T1000 (cell line): ENCODE results near the gene MATN1.

Experiments
- DNase-seq: peaks from one replicate; lab custom pipeline; 2025; ENCODE audit warnings: mixed read lengths; lab: John Stamatoyannopoulos, UW

Gene MATN1

GRCh38 chr1:30731806-30732276 is 8.5 kb upstream of the MATN1 start:
- DNase-seq: no peak

- no peak for DNase-seq
Measured at GRCh38 chr1:30731109-30731805, 7.9 kb upstream of the MATN1 start.

GRCh38 chr1:30730346-30731108 is 7.1 kb upstream of the MATN1 start:
- DNase-seq: no peak

- DNase-seq: no peak
Measured at GRCh38 chr1:30729901-30730300, 6.5 kb upstream of the MATN1 start.

GRCh38 chr1:30728832-30729638 is 5.7 kb upstream of the MATN1 start:
- no peak for DNase-seq

GRCh38 chr1:30728340-30728739 is 5.0 kb upstream of the MATN1 start:
- DNase-seq: no peak

GRCh38 chr1:30727824-30728223 is 4.4 kb upstream of the MATN1 start:
- no peak for DNase-seq

GRCh38 chr1:30726773-30727684 is 3.6 kb upstream of the MATN1 start:
- no peak for DNase-seq

GRCh38 chr1:30726236-30726635 is 2.9 kb upstream of the MATN1 start:
- DNase-seq: no peak

- no peak for DNase-seq
Measured at GRCh38 chr1:30725450-30726095, 2.2 kb upstream of the MATN1 start.

- no peak for DNase-seq
Measured at GRCh38 chr1:30724655-30725421, 1.5 kb upstream of the MATN1 start.

- no peak for DNase-seq
Measured at GRCh38 chr1:30724175-30724574, 790 bp upstream of the MATN1 start.

- no peak for DNase-seq
Measured at GRCh38 chr1:30721812-30722537, 1.4 kb downstream of the MATN1 start.

GRCh38 chr1:30721341-30721793 is 2.0 kb downstream of the MATN1 start:
- DNase-seq: no peak

GRCh38 chr1:30720271-30721223 is 2.8 kb downstream of the MATN1 start:
- no peak for DNase-seq

- DNase-seq: no peak
Measured at GRCh38 chr1:30719406-30720270, 3.7 kb downstream of the MATN1 start.
